Head of caudate nucleus (tissue), 42 donors: ENCODE measurements around the gene ATP8A2.

Source experiments
- DNase-seq, 42 donors: peaks; one replicate each; pipeline versions ENCODE4 v3.0.0 to v3.0.0-alpha.2; 2020 to 2021; ENCODE audit warnings: mixed read lengths in 7 of 42
- intact Hi-C: fragments of 100-400 bp; cut with DNase I; formaldehyde crosslinking; loops from one replicate; pipeline ENCODE4 v1.15.0; 2022

The ATP8A2 gene

GRCh38 chr13:26019881-26020870 is 648.4 kb downstream of the ATP8A2 start:
- intact Hi-C loops, result no loop called here
- DNase-seq, result no peak

GRCh38 chr13:26020891-26021290 is 649.1 kb downstream of the ATP8A2 start:
- DNase-seq, result no peak
- intact Hi-C loops, result no loop called here

- peak in 5 of 42 donors; percentile 29 to 72 (median 44) for DNase-seq
- intact Hi-C loops, result no loop called here
Measured at GRCh38 chr13:26021516-26021915, 649.7 kb downstream of the ATP8A2 start.

DNA sequence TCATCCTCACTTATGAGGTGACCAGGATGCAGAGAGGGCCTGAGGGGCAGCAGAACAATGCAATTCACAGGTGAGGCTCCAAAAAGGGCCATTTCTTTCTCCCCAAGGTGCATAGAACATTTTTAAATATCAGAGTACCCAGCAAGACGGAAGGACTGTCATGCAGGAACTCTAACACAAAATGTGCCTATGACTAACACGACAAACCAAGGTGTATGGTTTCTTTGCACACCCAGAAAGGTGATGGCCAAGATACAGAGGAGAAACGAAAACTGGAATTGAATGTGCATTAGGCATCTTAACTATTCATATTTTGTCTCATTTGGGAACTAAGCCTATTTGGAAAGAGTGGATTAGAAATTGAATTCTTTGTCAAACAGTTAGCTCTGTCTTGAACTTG is 650.2 kb downstream of the ATP8A2 start:
- intact Hi-C loops, result no loop called here
- no peak for DNase-seq

DNA sequence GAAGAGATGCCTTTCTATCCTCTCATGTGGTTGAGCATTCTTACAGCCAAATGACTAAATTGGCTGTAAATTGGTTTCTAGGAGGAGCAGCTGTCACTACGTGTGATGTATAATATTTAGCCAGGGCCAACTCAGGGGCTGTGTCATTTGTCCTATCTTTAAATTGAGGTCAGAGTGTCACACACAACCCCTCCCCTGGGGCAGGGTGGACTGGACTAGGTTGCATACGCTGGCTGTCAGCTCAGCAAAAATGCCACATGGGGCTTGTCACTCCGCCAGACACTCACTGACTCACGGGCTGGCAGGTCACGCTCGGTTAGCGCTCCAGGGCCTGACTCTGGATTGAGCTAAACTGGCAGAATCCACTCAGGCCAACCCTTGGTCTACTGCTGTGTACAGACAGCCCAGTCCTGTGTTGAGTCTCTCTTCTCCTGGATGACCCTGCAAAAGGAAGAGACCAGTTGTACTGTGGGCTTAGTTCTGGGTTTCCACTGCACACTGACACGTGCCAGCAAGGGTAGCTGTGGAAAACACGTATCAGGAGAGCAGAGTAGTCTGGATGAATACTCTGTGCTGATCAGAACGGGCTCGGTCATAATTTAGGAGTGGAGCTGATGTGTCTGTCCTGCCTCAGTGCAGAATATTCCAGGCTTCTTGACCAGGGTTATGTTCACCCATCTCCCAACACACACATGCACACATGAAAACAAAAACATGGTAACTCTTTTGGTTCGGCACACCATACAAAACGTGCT is 650.9 kb downstream of the ATP8A2 start:
- intact Hi-C loops, result no loop called here
- peak in 5 of 42 donors; percentile 4 to 68 (median 39) for DNase-seq

GRCh38 chr13:26024558-26024957 is 652.8 kb downstream of the ATP8A2 start:
- intact Hi-C loops, result no loop called here
- no peak for DNase-seq

DNA sequence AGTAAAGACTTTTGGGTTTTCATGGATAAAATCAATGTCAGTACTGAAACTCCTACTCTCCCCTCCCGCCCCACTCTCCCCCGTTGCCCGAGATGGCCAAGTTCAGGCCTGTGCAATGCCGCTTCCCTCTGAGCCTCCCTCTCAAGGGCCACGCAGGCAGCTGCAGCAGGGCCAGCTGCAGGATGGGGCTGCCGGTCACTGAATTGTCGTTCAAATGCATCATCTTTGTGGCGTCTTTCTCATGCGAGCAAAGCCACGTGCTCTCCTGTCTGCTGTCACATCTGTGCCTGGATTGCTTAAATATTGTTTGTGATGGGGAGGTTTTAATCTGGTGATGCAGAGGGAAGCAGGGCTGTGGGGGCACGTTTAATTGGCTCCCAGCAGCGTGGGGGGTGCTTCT is 653.4 kb downstream of the ATP8A2 start:
- peak in 38 of 42 donors; percentile 29 to 80 (median 61) for DNase-seq
- intact Hi-C loops, result no loop called here

DNA sequence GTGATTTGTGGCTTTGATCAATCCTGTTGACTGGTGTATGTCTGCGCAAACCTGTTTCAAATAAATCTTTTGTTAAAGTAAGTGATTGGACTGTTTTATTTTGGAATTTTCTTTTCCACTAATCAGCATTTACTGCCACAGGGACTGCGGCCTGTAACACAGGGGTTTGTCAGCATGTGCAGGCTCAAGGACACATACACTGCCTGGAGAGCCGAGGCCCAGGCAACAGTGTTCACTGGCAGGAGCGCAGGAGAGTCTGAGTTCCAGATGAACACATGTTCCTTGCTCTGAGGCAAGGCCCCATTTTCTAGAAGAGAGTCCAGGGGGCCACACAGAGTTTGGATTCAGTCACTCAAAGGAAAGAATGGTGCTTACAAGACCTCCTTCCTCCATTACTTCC is 654.0 kb downstream of the ATP8A2 start:
- intact Hi-C loops, result no loop called here
- DNase-seq, result no peak

- intact Hi-C loops, result no loop called here
- DNase-seq, result no peak
Measured at GRCh38 chr13:26026211-26026610, 654.4 kb downstream of the ATP8A2 start.

- no peak for DNase-seq
- intact Hi-C loops, result no loop called here
Measured at GRCh38 chr13:26029581-26030136, 657.9 kb downstream of the ATP8A2 start.

DNA sequence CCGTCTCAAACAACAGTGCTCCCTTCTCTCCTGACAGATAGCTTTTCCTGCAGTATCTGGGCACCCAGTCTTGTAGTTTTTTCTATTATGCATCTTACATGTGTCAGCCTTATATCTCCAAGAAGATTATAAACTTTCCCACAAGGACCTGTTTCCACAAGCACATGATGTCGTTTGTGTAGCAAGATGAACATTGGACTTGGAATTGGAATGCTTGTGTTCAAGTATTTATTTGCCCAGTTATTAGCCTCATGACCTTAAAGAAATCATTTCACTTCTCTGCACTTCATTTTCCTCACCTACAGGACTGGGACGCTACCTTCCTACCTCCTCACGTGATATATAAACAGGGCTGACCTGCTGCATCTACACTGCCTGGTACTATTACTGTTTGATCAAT is 658.6 kb downstream of the ATP8A2 start:
- no peak for DNase-seq
- intact Hi-C loops, result no loop called here

GRCh38 chr13:26034018-26034417 is 662.2 kb downstream of the ATP8A2 start:
- peak in 1 of 42 donors; percentile 14 for DNase-seq
- intact Hi-C loops, result no loop called here

- intact Hi-C loops, result no loop called here
- no peak for DNase-seq
Measured at GRCh38 chr13:26036383-26036782, 664.6 kb downstream of the ATP8A2 start.

- peak in 41 of 42 donors; percentile 49 to 92 (median 78) for DNase-seq
- intact Hi-C loops, result no loop called here
Measured at GRCh38 chr13:26037302-26037701, 665.5 kb downstream of the ATP8A2 start.

GRCh38 chr13:26038931-26039475 is 667.2 kb downstream of the ATP8A2 start:
- no peak for DNase-seq
- intact Hi-C loops, result no loop called here

GRCh38 chr13:26041444-26041843 is 669.7 kb downstream of the ATP8A2 start:
- intact Hi-C loops, result no loop called here
- no peak for DNase-seq

DNA sequence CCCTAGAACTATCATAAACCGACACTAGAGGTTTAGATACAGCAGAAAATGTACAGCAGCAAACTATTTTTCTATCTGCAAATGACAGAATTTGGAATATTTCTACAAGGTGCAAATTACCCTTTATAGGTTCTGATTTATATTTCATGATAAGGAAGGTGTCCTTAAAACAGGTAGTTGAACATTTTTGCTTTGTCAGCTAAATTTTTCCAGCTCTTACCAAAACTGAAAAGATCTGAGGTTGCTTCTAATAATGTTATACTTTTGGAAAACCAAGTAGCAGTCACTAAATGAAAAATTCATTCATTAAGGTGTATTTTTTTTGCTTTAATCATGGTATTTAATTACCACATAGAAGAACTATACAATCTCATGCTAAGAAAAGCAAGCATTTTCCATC is 671.0 kb downstream of the ATP8A2 start:
- intact Hi-C loops, result no loop called here
- no peak for DNase-seq

GRCh38 chr13:26045142-26045541 is 673.4 kb downstream of the ATP8A2 start:
- intact Hi-C loops, result no loop called here
- no peak for DNase-seq

GRCh38 chr13:26046639-26047038 is 674.9 kb downstream of the ATP8A2 start:
- intact Hi-C loops, result no loop called here
- DNase-seq, result no peak

- intact Hi-C loops, result no loop called here
- DNase-seq, result no peak
Measured at GRCh38 chr13:26047040-26047439, 675.3 kb downstream of the ATP8A2 start.
